DOHH2 (cell line): ENCODE measurements around the gene C16orf92.

Source experiments
- EZH2phosphoT487 ChIP-seq: fragments of 200-600 bp; sonication (generic); IDR thresholded peaks from 2 replicates; pipeline ENCODE4 v1.6.1; 2017; ENCODE audit warnings: borderline replicate concordance, mild to moderate bottlenecking, antibody characterized with exemption, low read length, moderate library complexity, mixed read lengths
- TF ChIP-seq, protein P1 (sequence below): fragments of 200-600 bp; sonication (generic); IDR thresholded peaks from one replicate; pipeline ENCODE4 v1.5.1; 2014; ENCODE audit warnings: antibody characterized with exemption, mild to moderate bottlenecking, low read depth, low read length; ENCODE audit not compliant: poor library complexity, severe bottlenecking

DNA sequence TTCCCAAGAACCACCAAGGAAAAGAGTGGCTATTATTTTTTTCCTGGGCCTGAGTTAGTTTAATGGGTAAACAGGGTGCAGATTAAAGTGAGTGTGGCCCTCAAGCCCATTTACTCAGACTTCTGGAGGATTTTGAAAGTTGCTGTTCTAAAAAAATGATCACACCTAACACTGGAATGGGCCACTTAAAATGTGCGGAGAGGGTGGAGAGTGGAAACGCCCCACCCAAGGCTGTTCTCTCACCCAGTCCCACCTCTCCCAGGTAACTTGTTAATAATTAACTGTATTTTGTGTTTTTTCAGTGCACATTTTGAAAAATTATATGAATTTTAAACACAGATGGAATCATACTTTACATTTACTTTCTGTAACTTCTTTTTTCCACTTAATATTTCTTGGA is 33.0 kb upstream of the C16orf92 start:
- TF ChIP-seq, protein P1, sequence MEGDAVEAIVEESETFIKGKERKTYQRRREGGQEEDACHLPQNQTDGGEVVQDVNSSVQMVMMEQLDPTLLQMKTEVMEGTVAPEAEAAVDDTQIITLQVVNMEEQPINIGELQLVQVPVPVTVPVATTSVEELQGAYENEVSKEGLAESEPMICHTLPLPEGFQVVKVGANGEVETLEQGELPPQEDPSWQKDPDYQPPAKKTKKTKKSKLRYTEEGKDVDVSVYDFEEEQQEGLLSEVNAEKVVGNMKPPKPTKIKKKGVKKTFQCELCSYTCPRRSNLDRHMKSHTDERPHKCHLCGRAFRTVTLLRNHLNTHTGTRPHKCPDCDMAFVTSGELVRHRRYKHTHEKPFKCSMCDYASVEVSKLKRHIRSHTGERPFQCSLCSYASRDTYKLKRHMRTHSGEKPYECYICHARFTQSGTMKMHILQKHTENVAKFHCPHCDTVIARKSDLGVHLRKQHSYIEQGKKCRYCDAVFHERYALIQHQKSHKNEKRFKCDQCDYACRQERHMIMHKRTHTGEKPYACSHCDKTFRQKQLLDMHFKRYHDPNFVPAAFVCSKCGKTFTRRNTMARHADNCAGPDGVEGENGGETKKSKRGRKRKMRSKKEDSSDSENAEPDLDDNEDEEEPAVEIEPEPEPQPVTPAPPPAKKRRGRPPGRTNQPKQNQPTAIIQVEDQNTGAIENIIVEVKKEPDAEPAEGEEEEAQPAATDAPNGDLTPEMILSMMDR = no peak
- no peak for TF ChIP-seq EZH2phosphoT487
